Ascending aorta (tissue), 2 donors: ENCODE results near the gene RECQL5. TPM values are rescaled to one million over a fixed set of nuclear protein-coding genes. Genes with fewer than 3 reads are reported as not detected.

Experiments used
- DNase-seq, 2 donors: peaks; one replicate each; pipeline ENCODE4 v3.0.0-alpha.2; 2019; ENCODE audit warnings: low spot score in 2 of 2
- H3K27ac ChIP-seq, 2 donors: fragments of 200-600 bp; sonication (generic); one replicate each; pipeline ENCODE4 v1.5.1; 2016 to 2017; ENCODE audit warnings: mild to moderate bottlenecking in 1 of 2
- H3K27me3 ChIP-seq: fragments of 200-600 bp; sonication (generic); one replicate; pipeline ENCODE4 v1.5.1; 2017
- H3K36me3 ChIP-seq, 2 donors: fragments of 200-600 bp; sonication (generic); one replicate each; pipeline ENCODE4 v1.5.1; 2016
- H3K4me1 ChIP-seq, 2 donors: fragments of 200-600 bp; sonication (generic); one replicate each; pipeline ENCODE4 v1.5.1; 2016 to 2017; ENCODE audit warnings: mild to moderate bottlenecking in 1 of 2
- H3K4me3 ChIP-seq, 2 donors: fragments of 200-600 bp; sonication (generic); one replicate each; pipeline ENCODE4 v1.5.1; 2016 to 2017; ENCODE audit warnings: mild to moderate bottlenecking in 1 of 2
- H3K9me3 ChIP-seq, 2 donors: fragments of 200-600 bp; sonication (generic); one replicate each; pipeline ENCODE4 v1.5.1; 2016
- intact Hi-C: fragments of 100-400 bp; cut with DNase I; formaldehyde crosslinking; loops from one replicate; pipeline ENCODE4 v1.15.1; 2023
- total RNA-seq: library from RNA; depleted of rRNA; stranded (reverse); fragments of >200 nt; gene quantifications from one replicate; pipeline ENCODE4 v1.1.0, GENCODE V29; 2016
- TF ChIP-seq, protein P1 (sequence below), 3 experiments: fragments of 200-600 bp in 2 of 3; fragments of 450-650 bp in 1 of 3; sonication (generic) in 2 of 3; IDR thresholded peaks; one replicate each; pipeline ENCODE4 v1.5.1; 2016 to 2019; ENCODE audit warnings: antibody characterized with exemption in 3 of 3, mild to moderate bottlenecking in 1 of 3, moderate library complexity in 1 of 3

RECQL5 gene
- total RNA-seq, 1 donor from 2014 or later = 7.6 TPM

DNA sequence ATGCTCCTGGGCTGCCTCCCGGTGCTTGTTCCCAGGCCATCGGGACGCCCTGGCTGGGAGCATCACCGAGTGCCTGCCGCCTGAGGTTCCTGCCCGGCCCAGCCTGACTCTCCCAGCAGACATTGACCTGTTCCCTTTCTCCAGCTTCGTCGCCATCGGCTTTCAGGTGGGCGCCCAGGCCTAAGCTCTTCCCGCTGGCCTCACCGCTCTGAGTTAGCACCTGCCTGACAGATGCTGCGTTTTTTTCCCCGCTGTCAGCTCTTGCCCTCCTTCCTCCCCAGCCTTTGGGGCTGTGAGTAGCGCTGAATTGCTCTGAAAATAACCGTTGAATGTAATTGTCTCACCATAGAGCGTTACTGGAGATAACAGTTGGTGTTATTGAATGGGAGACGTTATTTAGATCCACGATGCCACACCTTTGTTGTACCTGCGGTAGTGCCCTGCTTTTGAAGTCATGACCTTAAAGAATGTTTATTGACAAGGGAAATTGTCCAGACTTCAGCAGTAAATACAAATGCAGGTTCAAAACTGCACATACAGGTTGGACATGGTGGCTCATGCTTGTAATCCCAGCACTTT is 55.0 kb downstream of the RECQL5 start:
- intact Hi-C loops = no loop called here
- TF ChIP-seq, protein P1, sequence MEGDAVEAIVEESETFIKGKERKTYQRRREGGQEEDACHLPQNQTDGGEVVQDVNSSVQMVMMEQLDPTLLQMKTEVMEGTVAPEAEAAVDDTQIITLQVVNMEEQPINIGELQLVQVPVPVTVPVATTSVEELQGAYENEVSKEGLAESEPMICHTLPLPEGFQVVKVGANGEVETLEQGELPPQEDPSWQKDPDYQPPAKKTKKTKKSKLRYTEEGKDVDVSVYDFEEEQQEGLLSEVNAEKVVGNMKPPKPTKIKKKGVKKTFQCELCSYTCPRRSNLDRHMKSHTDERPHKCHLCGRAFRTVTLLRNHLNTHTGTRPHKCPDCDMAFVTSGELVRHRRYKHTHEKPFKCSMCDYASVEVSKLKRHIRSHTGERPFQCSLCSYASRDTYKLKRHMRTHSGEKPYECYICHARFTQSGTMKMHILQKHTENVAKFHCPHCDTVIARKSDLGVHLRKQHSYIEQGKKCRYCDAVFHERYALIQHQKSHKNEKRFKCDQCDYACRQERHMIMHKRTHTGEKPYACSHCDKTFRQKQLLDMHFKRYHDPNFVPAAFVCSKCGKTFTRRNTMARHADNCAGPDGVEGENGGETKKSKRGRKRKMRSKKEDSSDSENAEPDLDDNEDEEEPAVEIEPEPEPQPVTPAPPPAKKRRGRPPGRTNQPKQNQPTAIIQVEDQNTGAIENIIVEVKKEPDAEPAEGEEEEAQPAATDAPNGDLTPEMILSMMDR (IDR thresholded peaks at IDR 0.05) = no peak
- DNase-seq = no peak
- H3K4me1 ChIP-seq = no peaks in the 10 kb centered on the region
- H3K36me3 ChIP-seq = peaks cover 18 to 21% of the 10 kb centered on the region in 2 donors
- H3K4me3 ChIP-seq = no peak overlapping the region
- H3K9me3 ChIP-seq = no peaks in the 10 kb centered on the region
- H3K27me3 ChIP-seq = no peaks in the 10 kb centered on the region
- H3K27ac ChIP-seq = no peak overlapping the region

DNA sequence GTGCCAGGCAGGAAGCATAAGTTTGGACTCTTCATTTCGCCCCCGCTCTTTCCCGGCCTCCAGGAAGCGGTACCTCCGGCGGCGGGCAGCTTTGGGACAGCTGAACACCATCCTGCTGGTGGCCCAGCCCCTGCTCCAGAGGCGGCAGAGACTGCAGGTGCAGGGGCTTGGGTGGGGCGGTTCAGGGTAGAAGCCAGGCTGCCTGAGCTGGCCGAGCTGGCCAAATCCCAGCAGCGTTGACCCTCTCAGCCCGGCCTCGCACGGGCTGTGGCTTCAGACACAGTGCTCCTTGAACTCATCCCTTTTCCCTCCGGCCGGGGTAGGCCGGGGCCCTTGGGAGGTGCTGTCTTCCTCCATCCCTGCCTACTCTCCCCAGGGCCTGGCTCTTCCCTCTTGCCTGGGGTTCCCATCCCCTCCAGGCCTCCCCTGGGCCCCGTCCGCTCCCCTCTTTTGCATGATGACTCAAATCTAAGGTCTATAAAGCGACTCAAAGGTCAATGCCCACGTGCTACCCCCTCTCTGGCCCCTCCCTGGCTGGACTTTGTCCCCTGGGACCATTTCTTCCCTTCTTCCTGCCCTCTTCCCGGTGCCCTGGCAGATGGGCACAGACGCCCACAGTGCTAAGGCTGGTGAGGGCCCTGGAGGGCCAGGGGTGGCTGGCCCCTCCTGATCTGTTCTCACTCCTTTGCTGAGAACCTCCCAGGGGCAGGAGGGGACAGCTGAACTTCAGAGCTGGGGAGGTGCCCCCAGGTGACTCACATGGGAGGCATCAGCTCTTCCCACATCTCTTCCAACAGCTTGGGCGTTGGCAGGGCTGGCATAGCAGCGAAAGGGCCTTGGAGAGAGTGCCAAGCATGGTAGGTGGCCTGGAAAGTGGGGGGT is 56.6 kb downstream of the RECQL5 start:
- DNase-seq = no peak
- H3K27me3 ChIP-seq = no peaks in the 10 kb centered on the region
- intact Hi-C loops = no loop called here
- no peaks in the 10 kb centered on the region for H3K4me1 ChIP-seq
- no peak overlapping the region for H3K27ac ChIP-seq
- peaks cover 6 to 8% of the 10 kb centered on the region in 2 donors for H3K36me3 ChIP-seq
- H3K4me3 ChIP-seq = no peak overlapping the region
- H3K9me3 ChIP-seq = no peaks in the 10 kb centered on the region
- TF ChIP-seq, protein P1 (IDR thresholded peaks at IDR 0.05) = no peak

DNA sequence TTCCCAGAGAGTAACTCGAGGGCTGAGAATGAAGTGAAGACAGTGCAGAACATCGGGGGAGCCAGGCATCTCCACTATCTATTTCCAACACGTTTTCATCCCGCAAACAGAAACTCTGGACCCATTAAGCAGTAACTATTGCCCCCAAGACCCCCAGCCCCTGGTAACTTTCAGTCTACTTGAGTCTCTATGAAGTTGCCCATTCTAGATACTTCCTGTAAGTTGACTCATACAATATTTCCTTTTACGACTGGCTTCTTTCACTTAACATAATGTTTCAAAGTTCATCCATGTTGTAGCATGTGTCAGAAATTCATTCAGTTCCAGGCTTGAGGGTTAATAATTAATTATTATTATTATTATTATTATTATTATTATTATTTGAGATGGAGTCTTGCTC is 59.9 kb downstream of the RECQL5 start:
- H3K36me3 ChIP-seq = no peaks in the 10 kb centered on the region
- DNase-seq = no peak
- H3K27me3 ChIP-seq = no peaks in the 10 kb centered on the region
- TF ChIP-seq, protein P1 (IDR thresholded peaks at IDR 0.05) = no peak
- no peaks in the 10 kb centered on the region for H3K9me3 ChIP-seq
- no peak overlapping the region for H3K4me3 ChIP-seq
- intact Hi-C loops = no loop called here
- no peak overlapping the region for H3K27ac ChIP-seq
- no peaks in the 10 kb centered on the region for H3K4me1 ChIP-seq

DNA sequence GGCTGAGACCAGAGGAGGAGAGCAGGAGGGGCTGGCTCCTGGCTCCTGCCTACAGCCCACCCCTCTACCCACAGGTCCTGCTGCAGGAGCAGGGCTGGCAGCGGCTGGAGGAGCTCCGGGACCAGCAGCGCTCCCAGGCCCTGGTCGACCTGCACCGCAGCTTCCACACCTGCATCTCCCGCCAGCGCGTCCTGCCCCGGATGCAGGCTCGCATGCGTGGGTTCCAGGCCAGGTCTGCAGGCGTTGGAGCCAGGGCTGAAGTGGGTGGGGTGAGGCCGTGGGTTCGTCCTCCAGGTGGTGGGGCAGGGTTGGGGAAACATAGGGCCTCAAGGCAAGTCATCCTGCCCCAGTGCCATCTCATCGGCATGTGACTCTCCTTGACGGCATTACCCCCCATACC is 61.2 kb downstream of the RECQL5 start:
- Histone ChIP-seq H3K4me3 (no peak overlapping the region), H3K27ac (no peak overlapping the region), H3K9me3 (no peaks in the 10 kb centered on the region), H3K36me3 (no peaks in the 10 kb centered on the region), H3K27me3 (no peaks in the 10 kb centered on the region), H3K4me1 (no peaks in the 10 kb centered on the region)
- intact Hi-C loops = no loop called here
- DNase-seq = no peak
- TF ChIP-seq, protein P1 (IDR thresholded peaks at IDR 0.05) = no peak

DNA sequence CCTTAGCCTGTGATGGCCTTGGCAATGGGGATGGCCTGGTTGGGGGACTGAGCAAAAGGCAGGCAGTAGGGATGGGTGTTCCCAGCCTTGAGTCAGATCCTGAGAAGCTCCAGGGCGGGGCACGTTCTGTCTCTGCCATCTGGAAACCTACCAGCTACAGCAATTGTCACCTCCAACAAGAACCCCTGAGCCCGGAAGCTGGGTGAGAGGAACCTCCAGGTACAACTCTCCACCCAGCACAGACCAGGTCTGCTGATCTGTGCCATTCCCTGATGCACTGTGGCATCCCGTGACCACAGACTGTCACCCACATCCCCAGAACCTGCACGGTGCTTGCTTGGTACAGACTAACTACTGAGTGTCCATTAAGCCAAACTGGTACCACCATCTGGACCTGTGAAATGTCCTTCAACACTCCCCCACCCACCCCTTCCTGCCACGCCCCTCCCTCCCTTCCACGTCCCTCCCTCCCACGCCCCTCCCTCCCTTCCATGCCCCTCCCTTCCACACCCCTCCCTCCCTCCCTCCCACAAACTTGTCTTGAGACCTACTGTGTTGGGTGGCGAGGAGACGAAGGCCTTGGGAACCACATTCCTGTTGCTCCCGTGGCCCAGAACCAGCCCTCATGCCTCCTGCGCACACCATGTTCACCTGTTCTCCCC is 62.8 kb downstream of the RECQL5 start:
- intact Hi-C loops = no loop called here
- H3K27ac ChIP-seq = no peak overlapping the region
- H3K4me3 ChIP-seq = no peak overlapping the region
- TF ChIP-seq, protein P1 (IDR thresholded peaks at IDR 0.05) = no peak
- H3K4me1 ChIP-seq = no peaks in the 10 kb centered on the region
- H3K27me3 ChIP-seq = no peaks in the 10 kb centered on the region
- DNase-seq = no peak
- H3K9me3 ChIP-seq = no peaks in the 10 kb centered on the region
- H3K36me3 ChIP-seq = no peaks in the 10 kb centered on the region
